A673 (cell line): ENCODE results near the gene ADAMTS8. TPM values are rescaled to one million over a fixed set of nuclear protein-coding genes. Genes with fewer than 3 reads are reported as not detected.

Source experiments
- BruUV-seq: library from RNA; stranded (reverse); fragments of 400-500 nt; replicated peaks from 2 replicates; lab custom pipeline; 2021; lab: Mats Ljungman, UMichigan
- CTCF ChIA-PET: fragments of 300-600 bp; sonication (Branson Sonifier 250); formaldehyde crosslinking; loops from one replicate; lab custom pipeline; 2022; ENCODE audit warnings: antibody characterized with exemption; lab: Charles Lee
- POLR2A ChIA-PET: fragments of 300-600 bp; sonication (Branson Sonifier 250); formaldehyde crosslinking; loops from one replicate; lab custom pipeline; 2022; ENCODE audit warnings: antibody characterized with exemption; ENCODE audit not compliant: low non-redundant PET; lab: Charles Lee
- DNase-seq: peaks from one replicate; pipeline ENCODE4 v3.0.0-alpha.2; 2015; ENCODE audit warnings: low spot score
- H3K27ac ChIP-seq: fragments of 200-600 bp; sonication (generic); 2 replicates; pipeline ENCODE4 v1.5.1; 2016; ENCODE audit warnings: mixed run types, low read depth, mild to moderate bottlenecking, mixed read lengths, antibody characterized with exemption, low read length; ENCODE audit not compliant: poor library complexity, severe bottlenecking
- H3K27me3 ChIP-seq: fragments of 200-600 bp; sonication (generic); replicated peaks from 2 replicates; pipeline ENCODE4 v1.6.1; 2017; ENCODE audit warnings: mixed run types, low read depth, mild to moderate bottlenecking, mixed read lengths, antibody characterized with exemption, low read length; ENCODE audit not compliant: insufficient read depth, poor library complexity
- H3K36me3 ChIP-seq: fragments of 200-600 bp; sonication (generic); 2 replicates; pipeline ENCODE4 v1.6.1; 2016; ENCODE audit warnings: mixed run types, mild to moderate bottlenecking, mixed read lengths, antibody characterized with exemption, low read length; ENCODE audit not compliant: insufficient read depth, poor library complexity, severe bottlenecking
- H3K4me1 ChIP-seq: fragments of 200-600 bp; sonication (generic); 2 replicates; pipeline ENCODE4 v1.6.1; 2017; ENCODE audit warnings: mixed run types, mild to moderate bottlenecking, mixed read lengths, antibody characterized with exemption, low read length; ENCODE audit not compliant: insufficient read depth, poor library complexity, severe bottlenecking
- H3K4me3 ChIP-seq: fragments of 200-600 bp; sonication (generic); 2 replicates; pipeline ENCODE4 v1.5.1; 2016; ENCODE audit warnings: low read depth, mixed run types, mild to moderate bottlenecking, mixed read lengths, low read length; ENCODE audit not compliant: poor library complexity, severe bottlenecking
- H3K9me3 ChIP-seq: fragments of 200-600 bp; sonication (generic); 2 replicates; pipeline ENCODE4 v1.6.1; 2016; ENCODE audit warnings: mixed run types, low read depth, mild to moderate bottlenecking, mixed read lengths, antibody characterized with exemption, low read length; ENCODE audit not compliant: poor library complexity, severe bottlenecking
- CTCF ChIP-seq: fragments of 300-800, 200-600 bp; sonication (generic); conservative IDR thresholded peaks from 2 replicates; pipeline ENCODE4 v1.5.1; 2017; ENCODE audit warnings: low read depth, mild to moderate bottlenecking, antibody characterized with exemption, low read length, moderate library complexity, mixed read lengths
- EZH2 ChIP-seq: fragments of 200-600 bp; sonication (generic); IDR thresholded peaks from 2 replicates; pipeline ENCODE4 v1.6.1; 2017; ENCODE audit warnings: borderline replicate concordance, low read depth, mild to moderate bottlenecking, mixed read lengths, antibody characterized with exemption, low read length; ENCODE audit not compliant: poor library complexity, severe bottlenecking
- intact Hi-C: fragments of 100-400 bp; cut with micrococcal nuclease; formaldehyde crosslinking; loops from one replicate; pipeline ENCODE4 v1.10.0; 2022; ENCODE audit not compliant: unreplicated experiment
- total RNA-seq: library from RNA; stranded (reverse); gene quantifications from 2 replicates; pipeline ENCODE4 v1.2.3, GENCODE V29; 2021

The ADAMTS8 gene
- total RNA-seq, 1 experiment from 2014 or later: not detected

- BruUV-seq: no TSS peak
- no peak for DNase-seq
- POLR2A ChIA-PET: no interaction called here
- TF ChIP-seq EZH2: no peak
- TF ChIP-seq CTCF: no peak
- CTCF ChIA-PET: no interaction called here
- Histone ChIP-seq H3K4me3 (no peak overlapping the region), H3K27ac (no peak overlapping the region), H3K9me3 (no peaks in the 10 kb centered on the region), H3K36me3 (no peaks in the 10 kb centered on the region), H3K4me1 (no peaks in the 10 kb centered on the region), H3K27me3 (peaks cover 15% of the 10 kb centered on the region)
- intact Hi-C loops: no loop called here
Measured at GRCh38 chr11:130369713-130370112, 58.7 kb downstream of the ADAMTS8 start.

- H3K36me3 ChIP-seq: no peaks in the 10 kb centered on the region
- H3K27me3 ChIP-seq: peaks cover 15% of the 10 kb centered on the region
- CTCF ChIA-PET: no interaction called here
- POLR2A ChIA-PET: no interaction called here
- intact Hi-C loops: no loop called here
- no peak overlapping the region for H3K4me3 ChIP-seq
- H3K27ac ChIP-seq: no peak overlapping the region
- H3K4me1 ChIP-seq: no peaks in the 10 kb centered on the region
- no peaks in the 10 kb centered on the region for H3K9me3 ChIP-seq
- TF ChIP-seq EZH2 (no peak), CTCF (no peak)
- no peak for DNase-seq
- no TSS peak for BruUV-seq
Measured at GRCh38 chr11:130369141-130369691, 59.2 kb downstream of the ADAMTS8 start.

GRCh38 chr11:130359419-130359818 is 69.0 kb downstream of the ADAMTS8 start:
- Histone ChIP-seq H3K4me1 (no peaks in the 10 kb centered on the region), H3K36me3 (no peaks in the 10 kb centered on the region), H3K27ac (no peak overlapping the region), H3K27me3 (peaks cover 4% of the 10 kb centered on the region), H3K4me3 (no peak overlapping the region), H3K9me3 (no peaks in the 10 kb centered on the region)
- DNase-seq: no peak
- ChIA-PET POLR2A (interaction anchor here (0.7 kb wide), 1 partner anchor 146 kb away, joined by 3 read pairs; no protein-coding TSS in a partner anchor), CTCF (no interaction called here)
- BruUV-seq: no TSS peak
- intact Hi-C loops: no loop called here
- no peak for TF ChIP-seq EZH2
- no peak for TF ChIP-seq CTCF
